Measurements from ENCODE around the gene ASTN2.
"Not testable (repeated sequence)": the region's sequence is repeated elsewhere in the genome, so short reads cannot be mapped to it uniquely, and the experiment has no call there.

The ASTN2 gene

DNA sequence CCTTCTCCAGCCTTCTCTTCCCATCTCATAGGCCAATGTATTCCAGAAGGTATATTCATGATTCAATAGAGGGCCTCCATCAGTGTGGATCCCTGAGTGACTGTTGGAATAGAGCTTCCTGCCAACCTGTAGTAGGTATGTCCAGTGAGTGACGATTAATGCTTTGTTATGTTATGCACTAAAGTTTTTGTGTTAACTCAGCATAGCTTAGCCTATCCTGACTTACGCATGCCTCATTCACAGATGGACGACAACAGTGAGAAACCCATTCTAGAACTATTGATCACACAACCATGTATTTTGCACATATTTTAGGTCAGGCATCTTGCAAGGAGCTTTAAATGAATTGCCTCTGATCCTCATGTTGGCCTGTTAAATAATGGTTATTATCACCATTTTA, 953.2 kb downstream of the ASTN2 start:
- no peak for DNase-seq

DNA sequence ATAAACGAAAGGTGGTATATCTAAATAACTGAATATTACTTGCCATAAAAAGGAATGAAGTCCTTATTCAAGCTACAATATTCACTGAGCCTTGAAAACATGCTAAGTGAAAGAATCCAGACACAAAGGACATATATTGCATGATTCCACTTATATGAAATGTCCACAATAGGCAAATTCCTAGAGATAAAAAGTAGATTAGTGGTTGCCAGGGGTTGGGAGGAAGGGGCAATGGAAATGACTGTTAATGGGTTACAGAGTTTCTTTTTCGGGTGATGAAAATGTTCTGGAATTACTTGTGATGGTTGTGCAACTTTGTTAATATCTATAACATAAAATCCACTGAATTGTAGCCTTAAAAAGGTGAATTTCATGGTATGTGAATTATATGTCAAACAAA, 954.8 kb downstream of the ASTN2 start:
- no peak for DNase-seq

DNA sequence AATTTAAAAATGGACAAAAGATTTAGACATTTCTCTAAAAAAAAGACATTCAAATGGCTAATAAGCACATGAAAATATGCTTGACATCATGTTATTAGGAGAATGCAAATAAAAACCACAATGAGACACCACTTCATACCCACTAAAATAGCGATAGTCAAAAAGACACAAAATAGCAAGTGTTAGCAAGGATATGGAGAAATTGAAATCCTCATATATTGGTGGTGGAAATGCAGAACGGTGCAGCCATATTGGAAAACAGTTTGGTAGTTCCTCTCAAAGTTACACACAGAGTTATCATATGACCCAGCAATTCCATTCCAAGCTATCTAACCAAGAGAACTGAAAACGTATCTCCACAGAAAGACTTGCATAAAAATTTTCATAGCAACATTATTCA, 955.3 kb downstream of the ASTN2 start:
- DNase-seq, result no peak

DNA sequence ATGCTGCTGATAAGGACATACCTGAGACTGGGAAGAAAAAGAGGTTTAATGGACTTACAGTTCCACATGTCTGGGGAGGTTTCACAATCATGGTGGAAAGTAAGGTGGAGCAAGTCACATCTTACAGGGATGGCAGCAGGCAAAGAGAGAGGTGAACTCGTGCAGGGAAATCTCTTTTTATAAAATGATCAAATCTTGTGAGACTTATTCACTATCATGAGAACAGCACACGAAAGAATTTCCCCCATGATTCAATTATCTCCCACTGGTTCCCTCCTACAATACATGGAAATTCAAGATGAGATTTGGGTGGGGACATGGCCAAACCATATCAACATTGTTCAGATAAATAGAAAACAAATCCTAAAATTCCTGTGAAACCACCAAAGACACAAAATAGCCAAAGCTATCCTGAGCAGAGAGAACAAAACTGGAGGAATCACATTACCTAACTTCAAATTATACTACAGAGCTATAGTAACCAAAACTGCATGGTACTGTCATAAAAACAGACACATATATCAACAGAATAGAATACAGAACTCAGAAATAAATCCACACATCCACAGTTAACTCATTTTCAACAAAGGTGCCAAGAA, 958.3 kb downstream of the ASTN2 start:
- DNase-seq, result no peak

DNA sequence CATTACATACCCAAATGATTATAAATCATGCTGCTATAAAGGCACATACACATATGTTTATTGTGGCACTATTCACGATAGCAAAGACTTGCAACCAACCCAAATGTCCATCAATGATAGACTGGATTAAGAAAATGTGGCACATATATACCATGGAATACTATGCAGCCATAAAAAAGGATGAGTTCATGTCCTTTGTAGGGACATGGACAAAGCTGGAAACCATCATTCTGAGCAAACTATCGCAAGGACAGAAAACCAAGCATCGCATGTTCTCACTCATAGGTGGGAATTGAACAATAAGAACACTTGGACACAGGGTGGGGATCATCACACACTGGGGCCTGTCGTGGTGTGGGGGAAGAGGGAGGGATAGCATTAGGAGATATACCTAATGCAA, 960.3 kb downstream of the ASTN2 start:
- not testable (repeated sequence) for DNase-seq

DNA sequence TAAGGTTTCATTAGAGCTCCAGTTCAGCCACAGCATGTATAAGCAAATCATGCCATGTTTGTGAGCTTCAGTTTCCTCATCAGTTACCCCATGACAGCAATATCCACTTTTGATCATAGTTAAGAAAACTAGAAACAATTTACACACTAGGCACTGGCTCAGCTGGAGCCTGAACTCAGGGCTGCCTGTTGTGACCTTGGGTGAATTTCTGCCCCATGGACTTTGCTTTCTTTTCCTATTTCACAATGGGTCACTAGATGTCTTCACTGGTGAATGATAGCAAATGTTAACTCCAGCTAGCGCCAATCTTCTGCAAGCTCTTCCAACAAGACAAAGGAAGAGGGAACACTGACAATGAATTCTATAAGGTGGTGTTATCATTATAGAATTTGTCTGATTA, 961.1 kb downstream of the ASTN2 start:
- no peak for DNase-seq

DNA sequence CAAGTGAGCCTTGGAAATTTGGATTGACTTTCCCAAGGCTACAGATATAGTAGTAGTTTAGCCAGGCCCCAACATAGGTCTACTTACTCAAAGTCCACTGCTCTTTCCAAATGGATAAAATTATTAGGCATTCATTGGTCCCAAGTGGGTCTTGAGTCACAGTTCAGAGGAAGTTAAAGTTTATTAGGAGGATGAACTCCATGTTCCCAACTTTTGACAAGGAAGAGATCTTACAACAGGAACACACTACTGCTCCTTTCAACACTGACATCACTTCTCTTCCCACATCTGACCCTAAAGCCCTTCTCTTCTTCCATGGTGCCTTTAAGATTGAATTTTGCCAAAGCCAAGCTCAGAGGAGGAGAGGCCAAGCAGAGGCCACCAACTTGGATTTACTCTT, 962.2 kb downstream of the ASTN2 start:
- no peak for DNase-seq

DNA sequence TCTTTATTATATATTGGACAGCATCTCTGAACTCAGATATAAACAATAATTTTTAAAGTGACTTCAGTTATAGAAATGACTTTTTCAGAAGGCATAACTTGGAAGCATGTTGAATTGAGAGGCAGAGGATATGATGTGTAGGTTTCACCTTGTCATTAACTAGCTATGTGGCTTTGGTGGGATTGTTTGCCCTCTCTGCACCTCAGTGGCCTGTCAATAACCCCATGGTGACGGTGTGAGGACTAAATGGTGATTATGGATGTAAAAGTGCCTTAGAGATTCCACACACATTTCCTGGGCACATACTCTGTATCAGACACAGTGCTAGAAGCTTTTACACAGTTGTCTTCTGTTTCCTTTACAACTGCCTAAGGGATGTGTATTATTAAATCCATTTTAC, 962.6 kb downstream of the ASTN2 start:
- DNase-seq, result no peak

DNA sequence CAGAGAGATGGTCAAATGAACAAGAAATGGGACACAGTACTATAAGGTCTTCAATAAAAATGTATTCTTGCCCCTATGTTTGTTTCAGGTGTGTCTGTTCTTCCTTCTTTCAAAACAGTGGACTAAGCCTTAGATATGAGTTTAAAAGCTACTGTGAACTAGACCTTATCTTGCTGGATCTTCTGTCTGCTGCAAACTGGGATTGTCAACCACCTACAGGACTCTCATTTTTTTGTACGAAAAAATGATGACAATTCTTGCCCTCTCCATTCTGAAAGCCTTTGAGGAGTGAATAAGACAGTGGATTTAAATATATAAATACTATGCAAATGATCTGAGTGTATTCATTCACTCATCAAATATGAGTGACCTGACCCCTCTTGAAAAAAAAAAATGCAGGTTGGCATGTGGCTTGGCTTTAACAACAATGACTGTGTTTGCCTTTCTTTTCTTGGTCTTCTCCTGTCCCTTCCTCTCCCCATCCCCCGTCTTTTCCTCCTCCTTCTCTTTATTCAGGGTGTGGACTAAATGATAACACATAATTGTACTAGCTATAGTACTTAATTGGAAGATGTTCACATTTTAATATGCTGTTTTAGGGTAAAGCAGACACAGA, 963.2 kb downstream of the ASTN2 start:
- no peak for DNase-seq

DNA sequence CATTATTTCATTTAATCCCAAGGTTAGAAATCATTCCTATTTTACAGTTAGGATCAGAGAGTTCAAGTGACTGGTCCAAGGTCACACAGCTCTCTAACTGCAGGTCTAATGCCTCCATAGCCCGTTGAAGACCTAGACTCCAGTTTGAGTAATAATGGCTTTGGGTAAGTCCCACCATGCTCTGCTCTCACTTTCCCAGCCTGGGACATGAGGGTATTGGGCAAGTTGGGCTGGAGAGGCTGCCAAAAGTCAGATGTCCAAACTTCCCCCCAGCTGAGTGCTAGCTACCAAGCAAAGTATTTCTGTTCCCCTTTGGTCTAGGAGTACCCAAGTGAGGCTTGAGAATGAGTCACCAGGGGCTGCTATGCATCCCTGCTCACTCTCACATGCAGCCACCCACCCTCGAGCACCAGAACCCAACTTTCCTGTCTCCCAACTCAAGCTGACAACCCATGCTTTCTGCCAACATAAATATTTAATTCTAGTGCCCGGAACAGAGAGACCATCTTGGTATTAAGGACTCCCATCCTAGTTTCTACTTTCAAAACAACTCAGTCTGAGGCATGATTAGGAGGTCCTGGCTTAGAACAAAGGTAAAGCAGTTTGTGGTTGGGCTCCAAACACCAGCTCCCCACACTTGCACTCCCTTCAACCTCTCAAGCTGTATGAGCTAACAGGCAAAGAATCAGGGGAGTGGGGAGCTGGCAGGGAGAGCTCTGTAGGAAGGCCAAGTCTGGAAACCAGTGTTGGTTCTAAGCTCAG, 964.3 kb downstream of the ASTN2 start:
- DNase-seq, result no peak

DNA sequence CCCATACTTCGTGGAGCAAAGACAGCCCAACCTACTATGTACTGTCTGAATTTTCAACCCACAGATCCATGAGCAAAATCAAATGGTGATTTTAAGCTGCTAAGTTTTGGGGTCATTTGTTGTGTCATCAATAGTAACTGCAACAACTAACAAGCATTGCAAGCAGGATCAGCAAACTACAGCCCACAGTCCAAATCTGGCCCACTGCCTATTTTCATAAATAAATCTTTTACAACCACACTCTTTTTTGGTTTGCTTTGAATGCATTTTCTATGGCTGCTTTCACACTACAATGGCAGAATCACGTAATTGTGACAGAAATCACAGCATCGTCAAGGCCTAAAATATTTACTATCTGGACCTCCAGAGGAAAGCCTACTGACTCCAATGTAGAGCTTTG, 964.9 kb downstream of the ASTN2 start:
- DNase-seq, result no peak

DNA sequence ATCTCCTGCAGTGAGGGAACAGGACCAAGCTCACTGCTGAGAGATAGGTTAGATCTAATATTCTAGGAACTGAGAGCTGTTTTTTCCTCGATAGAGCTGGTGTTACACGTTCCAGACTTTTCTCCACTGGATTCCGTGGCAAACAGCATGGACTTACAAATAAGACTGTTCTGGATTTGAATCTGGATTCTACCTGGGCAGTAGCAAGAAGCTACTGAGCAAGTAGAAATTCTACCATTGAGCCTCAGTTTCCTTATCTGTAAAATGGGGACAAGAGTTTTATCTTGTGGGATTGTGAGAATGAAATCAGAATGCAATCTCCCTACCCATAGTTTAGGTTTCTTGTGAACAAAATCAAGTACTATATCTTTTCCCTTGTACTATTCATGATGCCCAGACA, 966.4 kb downstream of the ASTN2 start:
- no peak for DNase-seq

DNA sequence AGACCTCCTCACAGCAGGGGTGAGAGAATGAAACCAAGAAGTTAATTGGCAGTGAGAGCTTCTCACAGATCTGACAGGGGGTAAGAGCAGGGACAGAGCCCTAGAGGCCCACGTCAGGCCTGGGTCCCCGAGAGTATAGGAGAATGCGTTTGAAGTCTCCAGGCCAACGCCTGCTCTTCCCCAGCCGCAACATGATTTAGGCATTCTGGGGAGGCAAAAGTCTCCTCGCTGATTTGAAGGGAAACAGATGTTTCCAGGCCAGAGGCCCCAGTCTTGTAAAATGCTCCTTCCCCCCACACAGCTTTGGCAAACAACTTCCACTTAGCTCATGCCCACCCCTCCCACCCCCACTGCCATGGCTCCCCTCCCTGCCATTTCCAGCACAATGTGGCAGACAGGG, 966.9 kb downstream of the ASTN2 start:
- DNase-seq, result no peak

DNA sequence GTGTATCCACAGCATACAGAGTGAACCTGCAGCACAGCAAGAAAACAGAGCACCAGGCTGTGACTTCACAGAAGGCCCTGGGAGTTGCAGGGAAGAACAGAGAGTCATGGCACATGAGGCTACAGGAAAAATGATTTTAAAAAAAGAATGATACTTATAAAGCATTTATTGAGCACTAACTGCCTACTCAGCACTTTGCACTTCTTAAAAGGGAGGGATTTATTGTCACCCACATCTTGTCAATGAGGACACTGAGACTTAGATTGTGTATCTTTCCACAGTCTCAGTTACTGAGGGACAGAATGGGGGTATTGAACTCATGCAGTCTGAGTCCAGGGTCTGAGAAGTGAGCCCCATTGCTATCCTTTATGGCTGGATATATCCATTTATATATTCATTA, 972.3 kb downstream of the ASTN2 start:
- DNase-seq, result no peak

DNA sequence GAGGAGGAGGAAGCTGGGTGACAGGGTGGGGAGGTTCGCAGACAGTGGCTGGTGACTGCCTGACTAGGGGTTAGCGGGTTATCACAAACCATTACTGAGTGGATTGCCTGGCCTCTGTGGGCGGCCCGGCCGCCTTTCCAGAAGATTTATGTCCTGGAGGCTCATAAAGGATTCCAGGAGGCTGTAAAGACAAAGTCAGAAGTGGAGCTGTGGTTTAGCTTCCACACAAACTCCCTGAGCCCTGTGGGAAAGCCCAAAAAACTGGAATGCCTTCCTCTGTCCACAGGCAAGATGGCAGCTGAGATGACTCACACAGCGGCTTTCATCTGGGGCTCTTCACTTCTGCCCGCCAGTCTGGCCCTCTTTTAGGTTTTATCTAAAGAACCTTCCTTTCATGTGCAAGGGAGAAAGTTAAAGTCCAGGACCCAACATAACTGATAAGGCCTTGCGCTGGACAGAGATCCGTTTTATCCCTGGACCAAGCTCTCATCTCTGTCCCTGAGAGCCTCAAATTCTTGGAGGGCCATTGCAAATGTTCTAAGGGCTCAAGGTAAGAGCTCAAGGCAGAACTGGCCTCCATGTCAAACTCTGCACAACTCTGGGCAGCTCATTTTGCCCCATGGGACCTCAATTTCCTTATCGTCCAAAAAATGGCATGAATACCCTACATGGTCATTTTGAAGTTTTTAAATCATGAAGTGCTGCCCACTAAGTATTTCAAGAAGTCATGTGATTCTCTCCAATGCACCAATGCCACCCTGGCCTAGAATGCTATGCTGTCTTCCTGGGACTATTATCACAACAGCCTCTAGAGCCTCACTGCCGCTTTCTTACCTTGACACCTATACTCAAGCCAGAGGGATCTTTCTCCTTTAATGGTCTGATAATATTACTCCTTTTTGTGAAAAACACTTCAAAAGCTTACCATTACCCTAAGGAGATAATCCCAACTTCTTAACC, 977.2 kb downstream of the ASTN2 start:
- no peak for DNase-seq

DNA sequence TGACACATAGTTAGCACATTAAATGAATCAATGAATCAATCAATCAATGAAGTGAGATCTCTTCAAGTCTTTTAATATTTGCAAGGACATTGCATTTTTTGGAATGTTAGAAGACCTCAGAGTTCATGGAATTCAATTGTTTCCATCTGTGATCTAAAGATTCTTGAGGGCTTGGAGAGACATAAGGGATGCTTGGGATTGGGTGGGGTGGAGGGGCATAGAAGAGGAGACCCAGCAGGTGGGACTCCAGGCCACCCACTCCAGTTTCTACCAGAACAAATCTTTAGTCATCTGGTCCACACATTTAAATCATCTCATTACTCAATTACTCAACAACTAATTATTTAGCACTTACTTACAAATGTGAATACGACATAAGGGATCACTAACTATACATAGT, 978.7 kb downstream of the ASTN2 start:
- DNase-seq, result no peak

DNA sequence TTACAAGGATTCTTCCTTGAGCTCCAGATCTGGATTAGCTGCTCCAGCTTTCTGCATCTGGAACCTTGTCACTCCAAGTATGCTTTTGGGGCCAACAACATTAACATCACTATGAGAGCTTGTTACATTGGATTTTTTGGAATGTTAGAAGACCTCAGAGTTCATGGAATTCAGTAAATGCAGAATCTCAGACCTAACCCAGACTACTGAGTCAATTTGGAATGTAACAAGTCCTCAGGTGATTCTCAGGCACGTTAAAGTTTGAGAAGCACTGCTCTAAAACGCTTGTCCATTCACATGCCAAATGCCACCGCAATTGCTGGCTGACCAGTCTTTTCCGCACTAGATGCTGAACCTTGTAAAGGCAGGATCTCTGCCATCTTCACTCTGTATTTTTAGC, 979.2 kb downstream of the ASTN2 start:
- no peak for DNase-seq

DNA sequence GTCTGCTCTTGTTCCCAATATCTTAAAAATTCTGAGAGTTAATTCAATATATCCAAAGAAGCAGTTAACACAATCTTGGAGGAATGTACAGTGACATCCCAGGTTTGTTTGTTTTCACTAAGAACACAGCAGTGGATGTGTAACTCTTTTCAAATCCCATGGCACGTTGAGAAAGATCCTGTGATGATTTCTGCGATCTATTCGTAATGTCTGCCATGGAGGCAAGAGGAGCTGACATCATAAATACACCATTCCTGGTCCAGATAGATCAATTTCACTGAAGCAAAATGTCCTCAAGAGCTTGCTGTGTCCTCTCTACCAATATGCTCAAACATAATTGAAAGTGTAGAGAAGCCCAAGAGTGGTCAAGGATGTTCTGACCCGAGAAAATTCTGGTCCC, 980.5 kb downstream of the ASTN2 start:
- DNase-seq, result no peak

DNA sequence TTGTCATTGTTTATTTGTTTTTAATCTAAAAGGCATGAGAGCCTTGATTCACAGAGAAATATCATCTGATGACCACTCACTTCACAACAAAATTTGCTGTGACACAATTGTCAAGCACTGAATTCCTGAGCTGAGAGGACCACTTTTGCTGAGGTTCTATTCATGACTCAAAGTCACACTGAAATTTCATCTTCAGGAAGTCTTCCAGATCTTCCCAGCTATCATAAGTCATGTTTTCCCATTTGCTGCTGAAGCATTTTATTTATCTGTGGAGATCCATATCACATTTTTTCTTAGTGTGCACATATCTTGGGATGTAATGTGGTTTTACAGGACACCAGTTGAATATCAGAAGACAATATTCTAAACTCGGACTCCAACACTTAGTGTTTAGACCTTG, 982.8 kb downstream of the ASTN2 start:
- DNase-seq, result no peak

DNA sequence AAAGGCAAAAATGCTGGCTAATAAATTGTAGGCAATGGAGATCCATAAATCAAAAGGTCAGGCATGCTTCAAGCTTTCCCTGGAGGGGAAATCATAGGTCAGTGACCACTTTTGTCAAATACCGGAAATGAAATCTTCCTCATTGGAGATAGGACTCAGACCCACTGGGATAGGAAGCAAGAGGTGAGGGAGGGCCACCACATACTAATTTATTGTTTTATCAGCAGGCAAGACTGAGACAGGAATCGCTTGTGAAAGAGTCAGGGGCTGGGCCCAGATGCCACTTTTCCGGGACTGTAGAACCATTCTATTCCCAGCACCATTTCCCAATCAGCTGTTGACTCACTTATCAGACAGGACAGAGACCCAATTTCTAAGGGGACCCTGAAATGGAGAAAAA, 984.0 kb downstream of the ASTN2 start:
- no peak for DNase-seq

DNA sequence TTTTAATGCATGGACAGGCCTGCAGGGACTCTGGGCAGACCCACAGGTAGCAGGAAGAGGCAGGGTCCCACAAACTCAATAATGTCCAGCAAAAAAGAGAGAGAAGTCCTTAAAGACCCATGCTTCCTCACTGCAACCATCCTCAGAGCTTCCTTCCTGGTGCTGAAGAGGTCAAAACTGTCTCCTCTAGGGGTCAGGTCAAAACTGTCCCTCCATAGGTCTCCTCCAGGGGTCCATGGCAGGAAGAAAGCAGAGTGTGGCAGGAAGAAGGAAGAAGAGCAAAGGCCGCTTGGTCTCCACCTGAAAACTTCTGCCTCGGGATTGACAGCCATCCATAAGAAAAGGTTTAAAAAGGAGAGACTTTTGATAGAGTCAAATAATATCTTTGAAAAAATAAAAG, 989.6 kb downstream of the ASTN2 start:
- no peak for DNase-seq

DNA sequence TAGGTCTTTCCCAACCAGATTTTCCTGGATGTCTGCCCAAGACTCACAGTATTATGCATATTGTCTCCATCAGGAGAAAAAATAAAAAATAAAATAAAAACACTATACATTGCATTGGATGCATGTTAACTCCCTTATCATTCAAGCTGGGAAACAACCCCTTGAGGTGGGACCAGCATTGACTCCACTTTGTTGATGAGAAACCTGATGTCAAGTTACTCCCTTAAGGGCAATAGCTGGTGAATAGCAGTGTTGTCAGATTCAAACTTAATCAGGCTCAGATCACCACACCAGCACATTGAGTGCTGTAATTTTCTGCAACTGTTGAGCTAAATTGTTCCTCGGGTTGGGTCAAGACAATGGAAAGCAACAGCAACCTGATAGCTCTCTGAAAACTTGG, 991.7 kb downstream of the ASTN2 start:
- DNase-seq, result no peak
